Measurements from ENCODE around the gene ROS1.
"Not testable (repeated sequence)": the region's sequence is repeated elsewhere in the genome, so short reads cannot be mapped to it uniquely, and the experiment has no call there.

Gene ROS1

GRCh38 chr6:117425431-117426153 lies at the start of gene ROS1:
Gene ROS1 (minus strand): TSS chr6:117425942. CDS start chr6:117425656, 286 bp downstream.
- no peak for DNase-seq (ENCODE audit: low read depth)

- DNase-seq (ENCODE audit: low read depth): no peak
Measured at GRCh38 chr6:117473401-117473800, 47.7 kb upstream of the ROS1 start.

GRCh38 chr6:117472667-117473066 lies 46.9 kb upstream of the ROS1 start:
- no peak for DNase-seq (ENCODE audit: low read depth)

GRCh38 chr6:117469791-117470190 lies 44.0 kb upstream of the ROS1 start:
- DNase-seq (ENCODE audit: low read depth): no peak

GRCh38 chr6:117469356-117469755 lies 43.6 kb upstream of the ROS1 start:
- no peak for DNase-seq (ENCODE audit: low read depth)

- DNase-seq (ENCODE audit: low read depth): not testable (repeated sequence)
Measured at GRCh38 chr6:117468527-117468926, 42.8 kb upstream of the ROS1 start.

- no peak for DNase-seq (ENCODE audit: low read depth)
Measured at GRCh38 chr6:117467876-117468275, 42.1 kb upstream of the ROS1 start.

DNA sequence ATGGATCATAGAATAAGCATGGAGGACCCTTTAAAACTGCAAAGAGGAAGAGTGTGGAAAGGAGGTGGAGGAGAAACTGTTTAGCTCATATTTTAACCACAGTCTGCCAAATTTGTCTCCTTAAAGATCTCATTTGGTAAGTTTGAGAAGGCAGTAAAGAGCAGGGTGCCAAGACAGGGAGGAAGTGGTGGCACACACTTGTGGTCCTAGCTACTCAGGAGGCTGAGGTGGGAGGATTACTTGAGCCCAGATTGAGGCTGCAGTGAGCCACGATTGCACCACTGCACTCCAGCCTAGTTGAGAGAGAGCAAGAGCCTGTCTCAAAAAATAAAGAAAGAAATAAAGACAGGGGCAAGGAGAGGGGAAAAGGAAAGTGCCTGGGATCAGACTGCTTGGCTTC lies 39.9 kb upstream of the ROS1 start:
- no peak for DNase-seq (ENCODE audit: low read depth)

DNA sequence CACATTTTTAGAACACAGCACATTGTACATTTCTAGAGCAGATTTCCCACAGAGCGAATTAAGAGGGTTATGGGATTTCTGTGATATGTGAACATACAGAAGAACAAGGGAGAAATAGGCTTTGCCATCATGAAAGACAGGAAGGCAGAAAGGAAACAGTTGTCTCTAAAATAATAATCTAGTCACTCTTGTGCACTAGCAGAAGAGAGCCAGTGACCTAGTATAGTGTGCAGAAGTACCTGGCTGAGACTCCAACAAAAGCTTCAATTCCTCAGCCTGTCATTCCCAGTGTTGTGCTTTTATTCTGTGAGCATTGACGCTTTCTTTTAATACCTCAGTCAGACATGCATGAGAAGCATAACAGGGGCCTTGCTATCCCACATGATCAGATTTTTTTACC lies 39.0 kb upstream of the ROS1 start:
- no peak for DNase-seq (ENCODE audit: low read depth)

- DNase-seq (ENCODE audit: low read depth): no peak
Measured at GRCh38 chr6:117463762-117464665, 38.3 kb upstream of the ROS1 start.

DNA sequence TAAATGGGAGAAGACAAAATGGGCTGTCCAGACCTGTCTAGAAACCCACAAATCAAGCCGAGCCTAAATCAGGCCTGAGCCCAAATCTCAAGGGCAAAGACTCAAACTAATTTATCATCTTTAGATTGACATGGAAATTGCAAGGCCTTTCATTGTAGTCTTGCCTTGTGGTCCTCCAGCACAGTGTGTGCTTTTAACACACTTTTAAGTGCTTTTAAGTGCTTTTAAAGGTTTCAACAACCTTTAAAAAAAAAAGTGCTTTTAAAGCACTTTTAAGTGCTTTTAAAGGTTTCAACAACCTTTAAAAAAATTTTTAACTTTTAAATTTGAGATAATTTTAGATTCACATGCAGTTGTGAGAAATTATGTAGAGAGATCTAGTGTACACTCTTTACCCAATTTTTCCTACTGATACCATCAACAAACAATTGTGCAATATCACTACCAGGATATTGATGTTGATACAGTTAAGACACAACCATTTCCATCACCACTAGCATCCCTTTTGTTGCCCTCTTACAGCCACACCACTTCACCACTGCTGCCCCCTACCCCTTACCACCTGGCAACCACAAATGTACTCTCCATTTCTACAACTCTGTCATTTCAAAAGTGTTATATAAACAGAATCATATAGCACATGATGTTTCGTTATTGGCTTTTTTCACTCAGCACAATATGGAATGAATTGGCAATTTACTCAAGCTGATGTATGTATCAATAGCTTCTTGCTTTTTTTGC lies 33.6 kb upstream of the ROS1 start:
- DNase-seq (ENCODE audit: low read depth): no peak

- no peak for DNase-seq (ENCODE audit: low read depth)
Measured at GRCh38 chr6:117456998-117457397, 31.3 kb upstream of the ROS1 start.

DNA sequence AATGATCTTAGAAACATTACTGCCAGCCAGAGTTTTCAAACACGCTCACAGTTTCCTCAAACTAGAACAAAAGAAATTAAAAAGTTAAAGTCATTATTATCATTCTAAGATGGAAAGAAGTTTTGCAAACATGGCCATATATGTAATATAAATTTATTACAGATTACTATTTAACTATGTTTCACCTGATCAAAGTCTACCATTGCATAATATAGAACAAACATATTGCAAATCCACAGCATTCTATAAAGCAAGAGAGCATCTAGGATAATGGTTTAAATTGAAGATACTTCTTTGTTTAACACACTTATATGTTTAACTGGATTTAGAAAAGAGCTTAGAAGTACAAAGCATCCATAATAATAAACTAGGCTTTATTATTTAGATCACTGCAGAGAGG lies 30.5 kb upstream of the ROS1 start:
- DNase-seq (ENCODE audit: low read depth): no peak

GRCh38 chr6:117451671-117452070 lies 25.9 kb upstream of the ROS1 start:
- no peak for DNase-seq (ENCODE audit: low read depth)

DNA sequence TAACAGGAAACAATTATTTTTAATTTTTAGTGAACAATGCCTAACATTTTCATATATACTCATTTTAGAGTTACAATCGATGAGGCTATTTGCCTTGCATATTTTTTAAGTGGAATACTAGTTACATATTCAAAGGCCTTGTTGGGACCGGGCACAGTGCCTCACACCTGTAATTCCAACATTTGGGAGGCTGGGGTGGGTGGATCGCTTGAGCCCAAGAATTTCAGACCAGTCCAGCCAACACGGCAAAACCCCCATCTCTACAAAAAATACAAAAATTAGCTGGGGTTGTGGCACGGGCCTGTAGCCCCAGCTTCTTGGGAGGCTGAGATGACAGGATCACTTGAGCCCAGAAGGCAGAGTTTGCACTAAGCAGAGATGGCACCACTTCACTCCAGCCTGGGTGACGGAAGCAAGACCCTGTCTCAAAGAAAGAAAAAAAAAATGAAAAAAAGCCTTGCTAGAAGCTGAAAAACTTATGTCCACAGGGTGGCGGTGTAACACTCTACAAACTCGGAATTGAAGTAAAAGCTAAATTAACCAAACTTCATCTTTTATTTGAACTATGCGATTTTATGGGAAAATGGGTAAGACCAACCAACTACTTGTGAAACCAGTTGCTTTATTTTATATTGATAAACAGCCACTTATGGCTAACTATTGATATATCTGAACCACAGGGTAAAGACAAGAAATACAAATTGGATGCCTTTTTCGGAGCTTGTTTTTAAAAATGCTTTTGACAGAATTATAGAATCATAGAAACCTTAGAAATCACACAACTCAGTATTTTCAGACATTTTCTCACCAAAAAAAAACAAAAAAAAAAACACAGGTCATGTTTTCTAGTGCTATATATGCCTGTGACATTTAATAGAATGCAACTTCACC lies 24.1 kb upstream of the ROS1 start:
- no peak for DNase-seq (ENCODE audit: low read depth)

DNA sequence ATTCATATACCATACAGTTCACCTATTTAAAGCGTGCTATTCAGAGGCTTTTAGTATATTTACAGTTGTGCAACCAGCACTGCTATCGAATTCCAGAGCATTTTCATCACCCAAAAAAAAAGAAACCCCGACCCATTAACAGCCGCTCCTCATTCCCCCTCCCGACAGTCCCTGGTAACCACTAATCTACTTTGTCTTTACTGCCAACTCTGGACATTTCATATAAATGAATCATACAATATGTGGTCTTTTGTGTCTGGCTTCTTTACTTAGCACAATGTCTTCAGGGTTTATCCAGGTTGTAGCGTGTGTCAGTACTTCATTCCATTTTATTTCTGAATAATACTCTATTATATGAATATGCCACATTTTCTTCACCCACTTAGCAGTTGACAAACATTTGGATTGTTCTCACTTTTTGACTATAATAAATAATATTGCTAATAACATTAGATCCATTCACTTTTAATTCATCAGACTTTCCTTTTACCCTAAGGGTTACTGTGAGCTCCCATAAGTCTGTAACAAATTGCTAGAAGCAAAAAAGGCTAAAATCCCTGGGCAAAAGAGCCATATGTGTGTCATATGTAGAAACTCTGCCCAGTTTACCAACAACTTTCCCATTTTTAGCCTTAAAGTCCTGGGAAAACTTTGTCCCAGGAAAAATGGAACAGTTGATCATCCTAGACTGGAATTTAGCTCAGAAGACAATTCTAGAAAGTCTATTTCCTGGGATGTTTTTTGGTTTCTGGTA lies 23.2 kb upstream of the ROS1 start:
- no peak for DNase-seq (ENCODE audit: low read depth)

GRCh38 chr6:117448011-117448410 lies 22.3 kb upstream of the ROS1 start:
- DNase-seq (ENCODE audit: low read depth): no peak

DNA sequence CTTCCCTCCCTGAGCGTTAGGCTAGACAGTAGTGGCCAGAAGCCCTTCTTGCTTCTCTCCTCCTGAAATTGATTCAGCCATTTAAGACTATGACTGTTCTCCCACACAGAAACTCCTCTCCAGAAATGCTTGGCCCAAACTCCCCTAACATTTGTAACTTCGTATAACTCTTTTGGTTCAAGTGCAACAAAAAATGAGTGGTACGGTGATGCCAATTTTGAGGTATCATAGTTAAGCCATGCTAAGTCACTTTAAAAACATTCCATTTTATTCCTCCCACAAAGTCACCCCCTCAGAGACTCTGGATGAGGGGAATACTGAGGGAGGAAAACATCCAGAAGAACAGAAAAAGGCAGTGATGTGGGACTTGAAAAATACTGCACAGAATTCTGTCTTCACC lies 21.1 kb upstream of the ROS1 start:
- DNase-seq (ENCODE audit: low read depth): no peak

DNA sequence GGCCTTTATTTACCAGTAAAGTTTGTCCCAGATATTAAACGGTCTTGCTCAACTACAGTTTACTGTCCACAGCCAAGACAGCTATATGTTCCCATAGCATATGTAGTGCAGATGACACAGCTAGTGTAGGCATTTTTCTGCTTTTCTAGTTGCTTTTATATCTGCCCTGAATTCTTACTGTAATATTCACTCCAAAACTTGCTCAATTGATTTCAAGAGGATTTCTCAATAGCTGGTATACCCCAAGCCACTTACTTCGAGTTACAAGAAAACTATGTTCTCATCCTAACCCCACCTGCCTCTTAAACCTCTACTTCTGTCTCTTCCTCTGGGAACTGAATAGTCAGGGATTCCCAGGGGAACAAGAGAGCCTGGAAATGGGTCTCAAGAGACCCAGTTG lies 18.9 kb upstream of the ROS1 start:
- DNase-seq (ENCODE audit: low read depth): no peak

GRCh38 chr6:117442313-117442712 lies 16.6 kb upstream of the ROS1 start:
- DNase-seq (ENCODE audit: low read depth): not testable (repeated sequence)

- no peak for DNase-seq (ENCODE audit: low read depth)
Measured at GRCh38 chr6:117441824-117442264, 16.1 kb upstream of the ROS1 start.

All from CMK (cell line).